KMS-11 (cell line): ENCODE results near the gene RADIL.

Experiments
- H2AFZ ChIP-seq: fragments of 200-600 bp; sonication (generic); 2 replicates; pipeline ENCODE4 v1.6.1; 2016; ENCODE audit warnings: antibody characterized with exemption, mixed run types, low read depth
- H3K27ac ChIP-seq: fragments of 200-600 bp; sonication (generic); 2 replicates; pipeline ENCODE4 v1.6.1; 2016; ENCODE audit warnings: mild to moderate bottlenecking, mixed run types
- H3K27me3 ChIP-seq: fragments of 200-600 bp; sonication (generic); 2 replicates; pipeline ENCODE4 v1.6.1; 2017; ENCODE audit warnings: mild to moderate bottlenecking, low read depth, mixed run types, moderate library complexity; ENCODE audit not compliant: insufficient read depth
- H3K36me3 ChIP-seq: fragments of 200-600 bp; sonication (generic); 2 replicates; pipeline ENCODE4 v1.6.1; 2017; ENCODE audit warnings: mild to moderate bottlenecking, mixed run types; ENCODE audit not compliant: insufficient read depth
- H3K4me1 ChIP-seq: fragments of 200-600 bp; sonication (generic); 2 replicates; pipeline ENCODE4 v1.6.1; 2016; ENCODE audit warnings: mild to moderate bottlenecking, low read depth, mixed run types; ENCODE audit not compliant: poor library complexity, severe bottlenecking
- H3K4me2 ChIP-seq: fragments of 200-600 bp; sonication (generic); 2 replicates; pipeline ENCODE4 v1.7.0; 2016; ENCODE audit warnings: mild to moderate bottlenecking, mixed run types
- H3K4me3 ChIP-seq: fragments of 200-600 bp; sonication (generic); IDR thresholded peaks from 2 replicates; pipeline ENCODE4 v1.6.1; 2017; ENCODE audit warnings: low read depth, low read length, mixed read lengths; ENCODE audit not compliant: insufficient read depth
- H3K79me2 ChIP-seq: fragments of 200-600 bp; sonication (generic); 2 replicates; pipeline ENCODE4 v1.6.1; 2016; ENCODE audit warnings: low read depth, mixed run types; ENCODE audit not compliant: insufficient read depth
- H3K9ac ChIP-seq: fragments of 200-600 bp; sonication (generic); 2 replicates; pipeline ENCODE4 v1.6.1; 2016; ENCODE audit warnings: mild to moderate bottlenecking, mixed run types
- H4K20me1 ChIP-seq: fragments of 200-600 bp; sonication (generic); 2 replicates; pipeline ENCODE4 v1.6.1; 2016; ENCODE audit warnings: mild to moderate bottlenecking, mixed run types; ENCODE audit not compliant: insufficient read depth
- CTCF ChIP-seq: fragments of 200-600 bp; sonication (generic); conservative IDR thresholded peaks from 2 replicates; pipeline ENCODE4 v1.6.1; 2017; ENCODE audit warnings: low read depth, mild to moderate bottlenecking, antibody characterized with exemption, low read length, moderate library complexity, mixed read lengths

Gene RADIL

DNA sequence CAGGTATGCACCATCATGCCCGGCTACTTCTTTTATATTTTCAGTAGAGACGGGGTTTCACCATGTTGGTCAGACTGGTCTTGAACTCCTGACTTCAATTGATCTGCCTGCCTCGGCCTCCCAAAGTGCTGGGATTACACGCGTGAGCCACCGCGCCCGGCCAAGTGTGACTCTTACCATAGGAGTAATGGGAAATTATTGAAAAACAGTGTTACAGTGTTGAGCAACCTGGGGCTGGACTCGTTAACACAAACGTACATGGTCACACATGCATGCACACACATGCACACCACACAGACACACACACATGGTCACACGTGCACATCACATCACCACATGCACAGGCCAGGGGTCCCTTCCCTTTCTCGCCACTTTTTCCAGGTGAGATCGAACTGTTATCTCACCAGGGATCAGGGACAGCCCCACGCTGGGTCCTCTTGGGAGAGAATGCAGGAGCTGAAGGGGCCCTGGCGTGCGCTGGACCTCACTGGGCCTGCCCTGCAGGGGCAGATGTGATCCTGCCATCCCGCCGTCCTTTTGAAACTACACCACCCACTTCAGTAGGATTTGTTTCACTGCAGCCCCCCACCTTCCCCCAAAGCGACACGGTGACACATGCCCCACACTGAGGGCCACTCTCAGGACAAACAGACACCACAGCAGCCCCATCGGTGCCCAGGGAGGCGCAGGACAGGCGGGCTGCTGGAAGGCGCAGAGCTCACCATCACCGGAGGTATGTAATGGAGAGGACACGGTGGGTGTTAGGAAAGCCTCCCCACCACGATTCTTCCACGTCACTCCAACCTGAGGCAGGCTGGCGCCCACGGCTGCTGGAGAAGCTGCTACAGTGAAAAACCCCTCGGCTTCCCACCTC is 10.2 kb downstream of the RADIL start:
- H3K27ac ChIP-seq = no peak overlapping the region
- H3K79me2 ChIP-seq = no peaks in the 10 kb centered on the region
- no peaks in the 10 kb centered on the region for H3K4me1 ChIP-seq
- H3K4me3 ChIP-seq = no peak overlapping the region
- H4K20me1 ChIP-seq = no peaks in the 10 kb centered on the region
- H3K27me3 ChIP-seq = no peaks in the 10 kb centered on the region
- no peak overlapping the region for H2AFZ ChIP-seq
- H3K36me3 ChIP-seq = no peaks in the 10 kb centered on the region
- TF ChIP-seq CTCF = no peak
- H3K4me2 ChIP-seq = no peak overlapping the region
- no peak overlapping the region for H3K9ac ChIP-seq

DNA sequence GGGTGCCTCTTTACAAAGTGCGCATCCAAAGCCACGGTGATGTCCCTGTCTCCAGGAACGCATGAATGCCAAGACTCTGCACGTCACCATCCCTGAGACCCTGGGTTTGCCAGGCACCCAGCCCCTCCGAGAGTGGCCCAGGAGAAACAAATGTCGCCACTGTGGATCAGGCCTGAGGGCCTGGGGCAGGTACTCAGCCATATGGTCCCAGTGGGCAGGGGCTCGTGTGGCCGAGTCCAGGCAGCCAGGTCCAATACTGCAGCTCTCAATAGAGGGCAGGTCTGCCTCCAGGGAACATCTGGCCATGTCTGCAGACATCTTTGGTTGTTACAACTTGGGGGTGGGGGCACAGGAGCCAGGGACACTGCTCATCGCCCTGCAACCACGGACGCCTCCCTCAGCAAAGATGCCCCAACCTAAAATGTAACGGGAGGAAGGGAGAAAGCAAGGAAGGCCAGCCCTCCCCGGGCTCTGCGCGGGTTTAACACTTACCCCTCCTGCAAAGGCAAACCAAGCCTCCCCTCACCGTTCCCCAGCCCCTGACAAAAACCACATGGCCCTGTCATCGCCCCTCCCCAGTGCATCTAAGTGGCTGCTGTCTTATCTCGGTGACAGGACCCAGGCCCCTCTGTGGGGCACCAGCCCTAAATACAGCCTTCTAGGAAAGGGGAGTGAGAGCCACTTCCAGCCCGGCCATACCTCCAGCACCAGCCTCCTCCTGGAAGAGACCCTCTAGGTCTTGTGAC is 11.4 kb downstream of the RADIL start:
- Histone ChIP-seq H3K9ac (no peak overlapping the region), H3K4me2 (no peak overlapping the region)

GRCh38 chr7:4871056-4871680 is 12.3 kb downstream of the RADIL start:
- H3K4me1 ChIP-seq = no peaks in the 10 kb centered on the region
- no peaks in the 10 kb centered on the region for H4K20me1 ChIP-seq
- H3K4me3 ChIP-seq = no peak overlapping the region
- TF ChIP-seq CTCF = no peak
- H3K27me3 ChIP-seq = no peaks in the 10 kb centered on the region
- H3K27ac ChIP-seq = no peak overlapping the region
- H2AFZ ChIP-seq = no peak overlapping the region
- no peaks in the 10 kb centered on the region for H3K36me3 ChIP-seq
- H3K79me2 ChIP-seq = no peaks in the 10 kb centered on the region
- no peak overlapping the region for H3K4me2 ChIP-seq
- H3K9ac ChIP-seq = no peak overlapping the region

More for the DNA sequence above, 11.4 kb downstream of the RADIL start:
- Histone ChIP-seq H3K27me3 (no peaks in the 10 kb centered on the region), H3K27ac (no peak overlapping the region), H3K4me3 (no peak overlapping the region), H3K79me2 (no peaks in the 10 kb centered on the region), H4K20me1 (no peaks in the 10 kb centered on the region), H2AFZ (no peak overlapping the region), H3K36me3 (no peaks in the 10 kb centered on the region), H3K4me1 (no peaks in the 10 kb centered on the region)
- no peak for TF ChIP-seq CTCF

- TF ChIP-seq CTCF = no peak
- H3K36me3 ChIP-seq = no peaks in the 10 kb centered on the region
- no peak overlapping the region for H3K27ac ChIP-seq
- H4K20me1 ChIP-seq = no peaks in the 10 kb centered on the region
- H3K4me1 ChIP-seq = no peaks in the 10 kb centered on the region
- no peak overlapping the region for H3K9ac ChIP-seq
- no peak overlapping the region for H3K4me3 ChIP-seq
- H3K79me2 ChIP-seq = no peaks in the 10 kb centered on the region
- H3K27me3 ChIP-seq = no peaks in the 10 kb centered on the region
- H2AFZ ChIP-seq = no peak overlapping the region
- no peak overlapping the region for H3K4me2 ChIP-seq
Measured at GRCh38 chr7:4868493-4868892, 15.0 kb downstream of the RADIL start.
